Heart left ventricle (tissue), 16 donors: ENCODE results near the gene FAM89B. TPM values are rescaled to one million over a fixed set of nuclear protein-coding genes. Genes with fewer than 3 reads are reported as not detected.

ENCODE experiments used
- ATAC-seq, 4 donors: fragments of 200-7000 bp; cut with Tn5 transposase; one replicate each; pipeline ENCODE4 v1.9.1; 2020 to 2022; ENCODE audit warnings: moderate library complexity in 4 of 4, mild to moderate bottlenecking in 3 of 4, moderate number of reproducible peaks in 1 of 4
- DNase-seq, 5 donors: peaks; one replicate each; pipeline ENCODE4 v3.0.0-alpha.2; 2020
- H3K27ac ChIP-seq, 12 donors: fragments of 200-600 bp; sonication (generic) in 4 of 12; one replicate each; pipeline versions ENCODE4 v1.5.0 to v1.8.0; 2016 to 2022; ENCODE audit warnings: mild to moderate bottlenecking in 2 of 12
- H3K27me3 ChIP-seq, 9 donors: fragments of 200-600 bp; sonication (generic) in 2 of 9; one replicate each; pipeline versions ENCODE4 v1.5.1 to v1.8.0; 2016 to 2022; ENCODE audit warnings: mild to moderate bottlenecking in 3 of 9
- H3K36me3 ChIP-seq, 9 donors: fragments of 200-600 bp; sonication (generic) in 2 of 9; one replicate each; pipeline versions ENCODE4 v1.5.0 to v1.8.0; 2018 to 2022; ENCODE audit warnings: mild to moderate bottlenecking in 2 of 9
- H3K4me1 ChIP-seq, 12 donors: fragments of 200-600 bp; sonication (generic) in 4 of 12; one replicate each; pipeline versions ENCODE4 v1.5.0 to v1.8.0; 2016 to 2022; ENCODE audit warnings: mild to moderate bottlenecking in 3 of 12
- H3K4me3 ChIP-seq, 12 donors: fragments of 200-600 bp; sonication (generic) in 4 of 12; one replicate each; pipeline versions ENCODE4 v1.5.0 to v1.8.0; 2017 to 2022; ENCODE audit warnings: mild to moderate bottlenecking in 9 of 12, moderate library complexity in 4 of 12
- H3K9me3 ChIP-seq, 12 donors: fragments of 200-600 bp; sonication (generic) in 4 of 12; one replicate each; pipeline versions ENCODE4 v1.5.0 to v1.8.0; 2016 to 2022; ENCODE audit warnings: mild to moderate bottlenecking in 1 of 12
- CTCF ChIP-seq, 12 donors: fragments of 200-600 bp; sonication (generic) in 4 of 12; IDR thresholded peaks; one replicate each; pipeline versions ENCODE4 v1.5.0 to v1.8.0; 2018 to 2022; ENCODE audit warnings: antibody characterized with exemption in 12 of 12, mild to moderate bottlenecking in 5 of 12
- POLR2A ChIP-seq, 2 donors: fragments of 450-650 bp; IDR thresholded peaks; one replicate each; pipeline ENCODE4 v1.6.1; 2017; ENCODE audit warnings: antibody characterized with exemption in 2 of 2, mild to moderate bottlenecking in 2 of 2, moderate library complexity in 2 of 2
- WGBS, 4 donors: extraction: QIAGEN DNeasy Blood & Tissue Kit in 2 of 4; methylation state at CpG; one replicate each; pipeline versions ENCODE4 v1.1.5 to v1.1.7; 2013 to 2018; 5-methylcytosine and 5-hydroxymethylcytosine counted together
- intact Hi-C, 10 donors: fragments of 100-400 bp; cut with DNase I; formaldehyde crosslinking; loops; one replicate each; pipeline versions ENCODE4 v1.11.1 to v1.14.2; 2022
- polyA plus RNA-seq, 2 donors: library from polyadenylated mRNA; stranded (reverse); fragments of 200-250 nt; gene quantifications; one replicate each; pipeline ENCODE4 v1.2.3, GENCODE V29; 2013
- total RNA-seq, 9 donors: library from RNA; depleted of rRNA in 2 of 9; stranded (reverse); fragments of >200 nt in 2 of 9; fragmentation: NEBNext Ultra II Directional in 3 of 9; extraction: Animal tissue kit (Norgen Biotek cat#: 25700) in 3 of 9; gene quantifications; one replicate each; pipeline versions ENCODE4 v1.1.0 to v1.2.4, GENCODE V29; 2016 to 2023
- donor health status: ischemic (EF 13 %, LVEDD 7.1; RV severe dilation, severe dysfunction).
- donor health status: healthy with polysubstance abuse.
- donor health status: DM: no; HTN: yes; CAD: no.
- donor health status: DM: no; HTN: no; CAD: no.
- donor health status: ischemic (EF 25% LVEDD 6.9; RV normal size, moderate dysfunction).
- donor health status: ischemic (EF 25% LVEDD 5.7; RV mildly dilated, moderate dysfunction).
- donor health status: healthy.
- donor health status: DM: yes; HTN: yes; CAD: no.
- donor health status: ischemic (EF 35%, LVEDD 5.7; RV mildly dilated, moderate dysfunction).
- donor health status: nonischemic (EF 11% LVEDD 7.7; RV severe dilation, severe dysfunction).
- donor health status: DM: yes; HTN: yes; CAD: no.
- donor health status: PGD.
- donor health status: ischemic (EF 29% LVEDD 5.4; RV normal size, mild dysfunction).
- donor health status: nonischemic (EF 23%, LVEDD 6.1; RV moderate dilation, normal function).

FAM89B gene
- total and polyA plus RNA-seq, 11 donors: 25.8 to 87.9 (median 44.2) TPM

GRCh38 chr11:65616575-65617001 lies 44.2 kb downstream of the FAM89B start:
- DNase-seq: no peak
- Histone ChIP-seq H3K27me3 (no peaks in the 10 kb centered on the region), H3K9me3 (no peaks in the 10 kb centered on the region), H3K4me3 (peak overlapping the region; percentile 80 to 100 (median 96)), H3K27ac (peak overlapping the region in 8 of 12 donors; percentile 88 to 99 (median 96)), H3K4me1 (peaks cover 5 to 45% (median 29%) of the 10 kb centered on the region in 12 donors), H3K36me3 (peaks cover 0 to 63% (median 48%) of the 10 kb centered on the region in 9 donors)
- no peak for ATAC-seq
- 56 to 66% (median 62%) methylated on average over 10 of the region's 10 CpGs for WGBS, 4 donors
- intact Hi-C loops: loop anchor here in 3 of 10 donors (2.0 to 10.0 kb wide), 4 partner anchors 18 to 241 kb away; partner anchors contain the start of genes CFL1 (in 1 of the 3) and KAT5 (in 1 of the 3)
- TF ChIP-seq POLR2A (IDR thresholded peaks at IDR 0.05): no peak

DNA sequence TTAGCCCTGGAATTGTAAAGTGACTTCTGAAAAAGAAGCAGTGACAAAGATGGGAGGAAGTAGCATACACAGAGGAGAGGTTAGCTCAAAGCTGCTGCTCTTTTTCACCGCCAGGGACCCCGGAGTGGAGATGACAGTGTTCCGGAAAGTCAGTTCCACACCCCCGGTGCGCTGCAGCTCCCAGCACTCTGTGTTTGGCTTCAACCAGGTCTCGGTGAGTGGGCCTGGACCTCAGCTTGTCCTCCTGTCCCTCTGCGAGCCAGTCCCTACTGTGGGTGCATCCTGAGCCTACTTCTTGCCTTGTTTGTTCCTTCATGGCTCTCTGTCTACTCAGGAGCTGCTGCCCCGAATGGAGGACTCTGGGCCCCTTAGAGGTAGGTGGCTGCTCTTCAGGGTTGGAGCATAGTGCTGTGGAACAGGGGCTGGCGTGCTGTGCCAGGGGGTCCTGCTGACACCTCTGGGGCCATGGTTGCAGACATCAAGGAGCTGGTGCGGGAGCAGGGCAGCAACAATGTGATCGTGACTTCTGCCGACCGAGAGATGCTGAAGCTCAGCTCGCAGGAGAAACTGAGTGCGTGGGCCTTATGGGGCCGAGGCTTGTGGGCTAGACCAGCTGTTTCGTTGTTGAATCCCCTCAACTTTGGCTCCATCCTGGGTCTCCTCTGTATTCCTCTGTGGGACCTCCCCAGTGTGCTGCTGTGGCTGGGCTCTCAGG lies 45.0 kb downstream of the FAM89B start:
- no peak for DNase-seq
- H3K9me3 ChIP-seq: no peaks in the 10 kb centered on the region
- H3K27ac ChIP-seq: peak overlapping the region in 1 of 12 donors; percentile 99
- H3K4me3 ChIP-seq: peak overlapping the region in 7 of 12 donors; percentile 80 to 97 (median 96)
- ATAC-seq: no peak
- H3K36me3 ChIP-seq: peaks cover 0 to 64% (median 53%) of the 10 kb centered on the region in 9 donors
- no peaks in the 10 kb centered on the region for H3K27me3 ChIP-seq
- intact Hi-C loops: loop anchor here in 3 of 10 donors (2.0 to 10.0 kb wide), 4 partner anchors 18 to 240 kb away; partner anchors contain the start of genes CFL1 (in 1 of the 3) and KAT5 (in 1 of the 3)
- peaks cover 5 to 37% (median 24%) of the 10 kb centered on the region in 12 donors for H3K4me1 ChIP-seq
- 89 to 95% (median 91%) methylated on average over 17 of the region's 17 CpGs for WGBS, 4 donors
- no peak for TF ChIP-seq CTCF (IDR thresholded peaks at IDR 0.05)
- TF ChIP-seq POLR2A (IDR thresholded peaks at IDR 0.05): no peak

GRCh38 chr11:65617990-65618751 lies 45.8 kb downstream of the FAM89B start:
- Histone ChIP-seq H3K36me3 (peaks cover 0 to 64% (median 60%) of the 10 kb centered on the region in 9 donors), H3K4me1 (peaks cover 5 to 29% (median 15%) of the 10 kb centered on the region in 12 donors), H3K27me3 (no peaks in the 10 kb centered on the region), H3K27ac (no peak overlapping the region), H3K4me3 (no peak overlapping the region), H3K9me3 (no peaks in the 10 kb centered on the region)
- ATAC-seq (no peak), DNase-seq (no peak)
- 91 to 95% (median 93%) methylated on average over 15 to 33 of the region's 33 CpGs for WGBS, 4 donors
- TF ChIP-seq CTCF (IDR thresholded peaks at IDR 0.05): no peak
- TF ChIP-seq POLR2A (IDR thresholded peaks at IDR 0.05): no peak
- intact Hi-C loops: loop anchor here in 3 of 10 donors (2.0 to 10.0 kb wide), 4 partner anchors 17 to 239 kb away; partner anchors contain the start of genes CFL1 (in 1 of the 3) and KAT5 (in 1 of the 3)

DNA sequence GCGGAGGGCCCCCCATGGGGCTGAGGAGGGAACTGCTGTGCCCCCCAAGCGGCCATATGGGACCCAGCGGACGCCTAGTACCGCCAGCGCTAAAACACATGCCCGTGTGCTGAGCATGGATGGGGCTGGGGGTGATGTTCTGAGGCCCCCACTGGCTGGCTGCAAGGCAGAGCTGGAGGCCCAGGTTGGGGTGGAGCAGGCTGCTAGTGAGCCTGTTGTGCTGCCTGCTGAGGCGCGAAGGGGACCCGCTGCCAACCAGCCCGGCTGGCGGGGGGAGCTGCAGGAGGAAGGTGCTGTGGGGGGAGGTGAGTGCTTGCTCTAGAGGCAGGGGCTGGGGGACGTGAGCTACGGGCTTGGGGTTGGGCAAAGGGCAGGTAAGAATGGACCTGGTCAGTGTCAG lies 46.4 kb downstream of the FAM89B start:
- peaks cover 0 to 69% (median 66%) of the 10 kb centered on the region in 9 donors for H3K36me3 ChIP-seq
- no peaks in the 10 kb centered on the region for H3K9me3 ChIP-seq
- H3K27me3 ChIP-seq: no peaks in the 10 kb centered on the region
- H3K27ac ChIP-seq: no peak overlapping the region
- WGBS, 4 donors: 93 to 96% (median 94%) methylated on average over 12 to 14 of the region's 14 CpGs
- no peak overlapping the region for H3K4me3 ChIP-seq
- DNase-seq: no peak
- peaks cover 4 to 23% (median 13%) of the 10 kb centered on the region in 12 donors for H3K4me1 ChIP-seq
- TF ChIP-seq POLR2A (IDR thresholded peaks at IDR 0.05): no peak
- TF ChIP-seq CTCF (IDR thresholded peaks at IDR 0.05): no peak
- intact Hi-C loops: loop anchor here in 3 of 10 donors (5.0 to 10.0 kb wide), 3 partner anchors 96 to 239 kb away; partner anchors contain the start of genes CFL1 (in 1 of the 3) and KAT5 (in 1 of the 3)
- ATAC-seq: no peak
